CD4-positive, alpha-beta T cell treated with Interleukin-17A for 4 hours (primary cell): Measurements from ENCODE around the gene SLC22A5.
A peak's percentile ranks its signal among the peaks of the same experiment; 100 is the strongest.
"Not testable (repeated sequence)": the region's sequence is repeated elsewhere in the genome, so short reads cannot be mapped to it uniquely, and the experiment has no call there.

Source experiments
- DNase-seq: peaks from one replicate; pipeline ENCODE4 v3.0.0-alpha.2; 2020; ENCODE audit warnings: mixed read lengths

The SLC22A5 gene

DNA sequence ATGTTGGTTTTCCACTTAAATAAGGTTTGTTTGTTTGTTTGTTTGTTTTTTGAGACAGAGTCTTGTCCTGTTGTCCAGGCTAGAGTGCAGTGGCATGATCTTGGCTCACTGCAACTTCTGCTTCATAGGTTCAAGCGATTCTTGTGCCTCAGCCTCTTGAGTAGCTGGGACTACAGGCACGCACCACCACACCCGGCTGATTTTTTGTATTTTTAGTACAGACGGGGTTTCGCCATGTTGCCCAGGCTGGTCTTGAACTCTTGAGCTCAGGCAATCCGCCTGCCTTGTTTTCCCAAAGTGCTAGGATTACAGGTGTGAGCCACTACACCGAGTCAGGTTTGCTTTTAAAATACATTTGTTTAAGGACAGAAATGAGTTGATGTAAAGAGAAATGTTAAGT is 46.0 kb downstream of the SLC22A5 start:
- DNase-seq: not testable (repeated sequence)

DNA sequence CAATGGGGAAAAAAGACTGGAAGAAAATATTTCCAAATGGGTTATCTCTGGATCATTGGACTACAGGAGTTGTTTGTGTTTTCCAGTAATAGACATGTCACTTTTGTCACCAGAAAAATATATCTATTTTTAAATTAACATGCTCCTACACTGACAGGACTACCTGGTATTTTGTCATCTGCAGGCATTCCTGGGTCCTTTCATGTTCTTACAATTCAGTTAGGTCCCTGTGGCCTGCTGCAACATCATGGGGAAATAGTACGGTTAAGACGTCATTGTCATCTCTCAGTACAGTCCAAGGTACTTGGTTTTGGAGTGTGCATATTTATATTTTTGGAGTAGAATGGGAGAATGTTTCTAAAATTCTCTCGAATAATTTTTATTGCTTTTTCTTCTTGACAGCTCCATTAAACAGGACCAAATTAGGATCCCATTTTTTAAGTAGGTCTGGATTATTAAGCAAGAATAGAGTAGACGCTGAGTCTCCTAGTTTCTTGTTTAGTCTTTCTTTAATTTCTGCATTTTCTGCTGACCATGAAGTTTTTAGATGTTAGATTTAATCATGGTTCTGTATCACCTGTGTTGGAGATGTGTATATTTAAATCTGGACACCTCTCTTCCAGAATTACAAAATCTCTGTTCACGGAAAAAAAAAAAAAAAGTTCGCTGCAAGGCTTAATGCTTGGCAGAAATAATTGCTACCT is 46.9 kb downstream of the SLC22A5 start:
- DNase-seq: no peak

DNA sequence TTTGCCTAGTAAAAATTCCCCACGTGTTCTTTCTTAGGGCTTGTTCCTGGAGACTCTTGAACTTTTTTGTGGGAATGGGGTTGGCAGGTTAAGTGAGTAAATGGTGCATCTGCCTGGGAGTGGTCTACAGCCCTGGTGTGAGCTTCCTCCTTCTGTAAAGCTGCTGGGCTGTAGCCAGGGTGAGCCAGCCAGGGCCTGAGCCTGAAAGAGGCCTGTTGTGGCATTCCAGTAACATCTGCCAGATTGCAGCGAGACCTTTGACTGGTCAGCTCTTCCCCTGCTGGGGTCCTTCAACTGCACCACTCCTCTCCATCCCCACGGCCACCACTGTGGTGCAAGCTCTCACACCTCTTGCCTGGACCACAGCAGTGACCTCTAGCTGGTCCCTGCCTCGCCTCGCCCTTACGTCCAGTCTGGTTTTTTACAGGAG is 47.5 kb downstream of the SLC22A5 start:
- DNase-seq: no peak

DNA sequence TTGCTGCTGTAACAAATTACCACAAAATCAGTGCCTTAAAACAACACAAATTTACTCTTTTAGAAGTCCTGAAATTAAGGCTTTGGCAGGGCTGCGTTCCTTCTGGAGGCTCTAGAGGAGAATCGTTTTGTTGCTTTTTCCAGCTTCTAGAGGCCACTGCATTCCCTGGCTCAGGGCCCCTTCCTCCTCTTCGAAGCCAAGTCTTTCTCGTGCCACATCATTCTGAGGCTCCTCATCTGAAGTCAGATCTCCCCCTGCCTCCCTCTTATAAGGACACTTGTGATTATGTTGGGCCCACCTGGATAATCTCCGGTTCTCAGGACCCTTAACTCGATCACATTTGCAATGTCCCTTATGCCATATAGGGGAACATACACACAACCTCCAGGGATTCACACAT is 48.0 kb downstream of the SLC22A5 start:
- no peak for DNase-seq

DNA sequence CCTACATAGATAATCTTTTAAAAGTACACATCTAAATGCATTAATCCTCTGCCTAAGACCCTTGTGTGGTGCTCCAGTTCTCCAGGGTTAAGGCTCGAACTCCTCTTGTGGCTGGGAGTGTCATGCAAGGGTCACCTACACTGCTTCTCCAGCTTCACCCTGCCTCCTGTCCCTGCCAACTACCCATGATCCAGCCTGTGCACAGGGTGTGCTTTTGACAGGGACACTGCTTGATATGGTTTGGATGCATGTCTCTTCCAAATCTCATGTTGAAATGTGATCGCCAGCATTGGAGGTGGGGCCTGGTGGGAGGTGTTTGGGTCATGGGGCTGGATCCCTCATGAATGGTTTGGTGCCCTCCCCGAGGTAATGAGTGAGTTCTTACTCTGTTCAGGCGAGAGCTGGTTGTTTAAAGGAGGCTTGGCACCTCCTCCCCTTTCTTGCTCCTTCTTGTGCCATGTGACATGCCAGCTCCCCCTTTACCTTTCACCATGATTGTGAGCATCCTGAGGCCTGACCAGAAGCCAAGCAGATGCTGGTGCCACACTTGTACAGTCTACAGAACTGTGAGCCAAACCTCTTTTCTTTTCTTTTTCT is 48.5 kb downstream of the SLC22A5 start:
- DNase-seq: no peak

DNA sequence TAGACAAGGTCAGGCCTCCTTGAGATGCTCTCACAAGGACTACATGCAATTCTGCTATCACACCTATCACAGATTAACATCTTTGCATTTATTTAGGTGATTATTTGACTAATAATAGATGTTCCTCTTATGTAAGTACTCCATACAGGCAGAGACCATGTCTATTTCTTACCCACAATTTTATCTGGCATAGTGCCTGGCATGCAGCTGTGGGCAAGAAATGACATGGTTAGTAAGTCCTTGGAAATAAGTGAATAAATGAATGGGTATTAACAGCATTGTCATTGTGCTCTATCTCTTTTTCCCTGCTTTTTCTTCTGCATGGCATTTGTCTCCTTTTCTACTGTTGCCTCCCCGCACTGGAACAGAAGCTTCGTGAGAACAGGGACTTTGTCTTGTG is 49.4 kb downstream of the SLC22A5 start:
- no peak for DNase-seq

DNA sequence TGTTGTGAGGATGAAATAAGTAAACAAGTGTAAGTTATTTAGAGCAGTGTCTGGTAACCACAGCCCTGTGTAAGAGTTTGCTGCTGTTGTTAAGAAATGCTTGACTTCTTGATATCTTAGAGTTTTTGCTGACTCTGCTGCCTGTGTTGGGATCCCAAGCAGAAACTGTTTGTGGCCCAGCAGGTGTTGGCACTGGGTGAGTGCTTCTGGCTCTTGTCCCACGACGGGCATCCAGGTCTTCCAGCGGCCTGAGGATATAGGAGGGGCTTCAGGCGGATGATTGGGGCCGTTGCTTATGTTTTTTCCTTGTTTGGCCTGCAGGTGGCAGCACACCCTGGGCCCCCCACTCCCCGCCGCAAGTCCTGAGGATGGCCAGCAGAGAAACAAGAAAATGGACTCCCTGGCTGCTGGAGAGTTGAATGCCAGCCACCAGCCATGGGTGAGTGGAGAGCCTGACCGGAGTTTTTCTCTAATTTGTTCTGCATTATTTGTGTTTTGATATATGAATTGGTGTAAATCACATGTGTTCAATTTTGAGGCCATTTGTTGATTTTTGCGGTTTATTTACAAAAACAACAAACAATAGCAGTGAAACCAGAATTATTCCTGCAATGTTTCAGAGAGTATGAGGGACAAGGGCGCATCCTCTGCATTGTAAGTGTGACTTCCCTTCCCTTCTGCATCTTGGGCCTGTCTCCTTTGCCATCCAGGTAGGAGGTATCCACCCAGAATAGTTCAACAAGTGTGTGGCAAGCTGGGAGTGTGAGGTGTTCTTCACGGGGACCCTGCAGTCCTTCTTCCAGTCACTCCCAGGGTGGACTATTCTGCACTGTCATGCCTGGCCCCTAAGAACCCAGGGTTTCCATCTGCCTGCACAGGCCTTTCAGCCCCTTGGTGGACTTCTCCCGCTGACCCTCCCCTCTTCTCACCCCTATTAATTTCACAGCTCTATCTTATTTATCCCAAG is 50.3 kb downstream of the SLC22A5 start:
- peak; percentile 71 for DNase-seq

DNA sequence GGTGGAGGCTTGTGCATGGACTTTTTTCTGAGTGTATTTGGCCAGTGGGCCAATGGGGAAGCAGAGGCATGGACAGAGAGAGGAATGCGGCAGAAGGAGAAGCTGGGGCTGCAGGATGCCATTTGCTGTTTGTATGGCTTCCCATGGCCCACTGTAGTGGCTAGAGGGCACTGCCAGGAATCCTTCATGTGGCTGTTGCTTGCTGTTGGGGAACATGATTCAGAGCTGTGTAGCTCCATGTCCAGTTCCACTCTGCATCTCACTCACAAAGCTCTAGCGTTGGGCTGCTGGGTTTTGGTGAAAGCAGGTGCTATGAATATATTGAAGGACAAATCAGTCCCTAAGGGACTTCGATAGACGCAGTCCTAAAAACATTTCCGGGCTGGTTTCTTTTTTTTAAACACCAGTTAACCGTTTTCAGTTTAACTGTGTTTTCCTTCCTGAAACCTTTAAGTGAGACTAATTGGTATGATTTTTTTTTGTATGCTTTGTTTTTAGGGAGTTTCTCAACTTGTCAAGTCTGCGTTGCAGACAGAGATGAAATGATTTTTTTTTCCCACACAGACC is 51.3 kb downstream of the SLC22A5 start:
- peak; percentile 34 for DNase-seq

DNA sequence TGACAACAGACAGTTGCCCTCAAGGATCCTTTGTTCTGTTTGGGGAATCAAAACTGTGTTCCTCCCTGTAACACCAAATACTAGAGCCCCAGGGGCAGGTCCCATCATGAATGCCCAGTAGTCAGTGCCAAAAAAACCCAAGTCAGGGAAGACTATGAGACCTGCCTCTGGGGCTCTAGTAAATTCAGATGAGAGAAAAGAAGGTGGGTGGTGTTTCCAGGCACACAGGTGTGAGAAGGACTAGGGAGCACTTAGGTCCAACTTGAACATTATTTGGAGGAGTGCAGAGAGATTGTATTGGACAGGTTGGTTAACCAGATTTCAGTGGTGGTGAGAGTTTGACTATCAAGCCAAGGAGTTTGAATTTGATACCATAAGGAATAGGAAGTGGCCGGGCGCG is 52.0 kb downstream of the SLC22A5 start:
- DNase-seq: no peak

DNA sequence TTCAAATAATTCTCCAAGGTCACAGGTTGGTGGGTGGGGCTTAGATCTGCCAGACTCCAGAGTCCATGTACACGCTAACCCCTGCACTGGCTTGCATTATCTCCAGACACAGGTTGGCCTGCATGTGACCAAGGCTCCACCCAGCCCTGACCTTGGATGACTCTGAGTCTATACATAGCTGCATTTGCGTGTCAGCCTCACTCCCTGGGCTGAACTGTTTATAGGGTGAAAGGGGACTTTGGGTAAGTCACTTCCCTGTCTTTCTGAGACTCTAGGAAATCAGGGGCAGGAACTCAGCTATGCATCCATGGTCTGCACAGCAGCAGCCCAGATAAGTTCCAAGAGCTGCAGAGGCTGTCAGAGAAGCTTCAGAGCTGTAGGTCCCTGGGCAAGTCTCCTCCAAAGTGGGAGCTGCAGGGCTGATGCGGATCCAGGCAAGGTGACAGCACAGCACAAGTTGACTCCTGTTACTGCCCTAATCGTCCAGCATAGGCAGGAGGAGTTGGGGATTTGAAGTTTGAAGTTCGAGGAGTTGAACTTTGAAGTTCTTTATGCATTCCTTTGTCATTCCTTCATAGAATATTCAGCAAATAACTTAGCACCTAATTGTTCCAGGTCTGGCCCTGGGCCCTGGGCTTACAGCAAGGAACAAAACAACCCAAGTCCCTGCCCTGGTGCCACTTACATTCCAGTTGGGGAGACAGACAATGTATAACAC is 53.4 kb downstream of the SLC22A5 start:
- DNase-seq: peak; percentile 34

DNA sequence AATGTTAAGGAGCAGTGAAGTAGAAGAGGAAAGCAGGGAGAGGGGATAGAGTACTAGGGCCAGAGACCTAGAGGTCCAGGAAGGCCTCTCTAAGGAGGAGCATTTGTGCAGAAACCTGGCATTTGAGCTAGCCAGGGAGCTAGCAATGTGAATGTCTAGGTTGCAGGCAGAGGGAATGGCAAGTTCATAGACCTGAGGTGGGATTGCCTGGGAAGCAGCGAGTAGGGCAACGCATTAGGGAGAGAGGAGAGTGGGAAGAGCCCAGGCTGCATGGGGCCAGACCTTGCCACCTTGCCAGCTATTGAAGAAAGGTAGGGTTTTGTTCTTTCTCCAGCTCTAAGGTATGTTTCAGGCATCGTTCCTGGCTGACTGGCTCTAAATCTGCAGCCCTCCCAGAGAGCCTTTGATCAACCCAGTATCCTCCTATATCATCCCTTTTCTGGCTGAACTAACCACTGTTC is 54.0 kb downstream of the SLC22A5 start:
- DNase-seq: no peak

DNA sequence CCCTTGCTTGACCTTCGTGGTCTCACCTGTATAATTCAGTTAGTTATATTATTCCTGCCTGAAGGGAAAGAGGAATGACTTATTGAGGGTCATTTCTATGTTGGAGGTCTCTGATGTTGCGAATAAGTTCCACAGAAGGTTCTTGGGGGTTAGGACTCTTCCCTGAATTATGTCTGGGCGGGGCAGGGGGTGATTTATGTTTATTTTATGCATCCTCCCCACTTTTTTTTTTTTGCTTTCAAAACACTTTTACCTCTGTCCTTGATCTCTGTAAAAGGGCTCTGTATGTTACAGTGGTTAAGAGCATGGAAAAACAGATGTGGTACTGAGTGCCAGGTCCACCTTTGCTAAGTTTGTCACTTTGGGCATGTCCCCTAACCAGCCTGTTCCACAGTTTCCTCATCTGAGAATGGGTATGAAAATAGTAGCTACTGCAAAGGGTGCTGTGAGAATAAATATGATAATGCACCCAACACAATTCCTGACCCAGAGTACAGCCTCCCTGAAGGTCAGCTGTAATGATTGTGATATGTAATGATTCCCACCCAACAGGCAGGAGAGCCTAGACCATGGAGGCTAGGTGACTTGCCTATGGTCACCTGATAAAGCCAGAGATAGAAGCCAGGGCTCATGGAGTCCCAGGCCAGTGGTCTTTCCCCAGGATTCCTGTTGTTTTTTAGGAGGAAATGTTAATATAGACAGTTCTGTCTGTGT is 54.8 kb downstream of the SLC22A5 start:
- DNase-seq: no peak

DNA sequence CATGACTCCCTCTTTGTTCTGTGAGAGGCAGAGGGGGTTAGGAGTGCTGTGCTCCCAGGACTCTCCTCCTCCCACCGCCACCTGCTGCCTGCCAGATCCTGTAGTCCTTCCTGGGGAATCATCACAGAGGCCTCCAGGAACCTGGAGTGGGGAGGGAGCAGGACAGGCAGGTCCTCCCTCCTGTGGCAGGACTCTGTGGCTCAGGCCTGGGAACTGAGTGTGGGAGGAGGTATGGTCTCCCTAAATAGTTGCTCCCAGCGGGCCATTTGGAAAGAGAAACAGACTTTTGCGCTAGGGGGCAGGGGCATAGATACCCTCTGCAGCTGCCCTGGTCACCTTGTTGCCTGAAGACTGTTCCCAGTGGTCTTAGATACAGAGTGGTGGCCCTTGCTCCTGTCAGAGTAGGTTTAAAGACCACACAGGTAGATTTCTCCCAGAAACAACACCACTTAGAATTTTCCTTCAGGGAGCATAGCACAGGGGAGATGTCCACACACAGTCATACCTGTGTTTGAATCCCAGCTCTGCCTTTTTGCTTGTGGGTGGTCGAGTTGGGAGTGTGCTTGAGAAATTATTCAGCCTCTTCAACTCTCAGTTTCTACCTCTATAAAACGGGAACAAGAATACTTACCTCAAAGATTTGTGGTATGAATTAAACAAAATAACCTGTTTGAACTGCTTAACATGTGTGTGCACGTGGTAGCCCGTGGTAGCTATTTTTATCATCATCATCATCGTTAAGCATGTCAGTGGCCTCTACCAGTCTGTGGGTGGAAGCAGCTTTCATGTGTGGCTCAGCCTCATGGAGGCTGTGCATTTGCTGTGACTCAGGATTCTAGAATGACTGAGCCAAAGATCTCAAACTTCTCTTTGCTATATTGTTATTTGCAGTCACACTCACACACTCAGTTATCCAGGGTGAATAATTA is 55.8 kb downstream of the SLC22A5 start:
- peak; percentile 77 for DNase-seq

DNA sequence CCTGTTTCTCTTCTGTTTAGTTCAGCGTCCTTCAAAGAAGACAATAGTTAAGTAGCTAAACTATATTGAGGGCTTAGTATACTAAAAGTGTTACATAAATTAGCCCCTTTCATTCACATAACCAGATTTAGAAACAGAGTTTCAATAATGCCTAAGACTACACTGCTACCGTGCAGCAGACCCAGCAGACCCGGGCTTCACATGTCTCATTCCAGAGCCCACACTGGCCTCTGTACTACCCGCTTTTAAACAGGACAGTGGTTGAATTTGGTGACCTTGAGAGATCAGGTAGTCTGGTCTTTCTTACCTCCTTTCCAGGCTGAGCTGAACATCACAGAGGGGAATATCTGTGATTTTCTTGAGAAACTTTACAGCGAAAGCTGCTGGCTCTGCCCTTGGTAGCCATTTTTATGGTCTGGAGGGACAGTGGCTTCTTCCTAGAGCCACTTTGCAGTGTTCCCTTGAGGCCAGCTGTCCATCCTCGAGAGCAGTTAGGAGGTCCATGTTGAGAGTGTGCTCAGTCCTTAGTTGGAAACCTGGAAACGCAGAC is 56.5 kb downstream of the SLC22A5 start:
- no peak for DNase-seq

DNA sequence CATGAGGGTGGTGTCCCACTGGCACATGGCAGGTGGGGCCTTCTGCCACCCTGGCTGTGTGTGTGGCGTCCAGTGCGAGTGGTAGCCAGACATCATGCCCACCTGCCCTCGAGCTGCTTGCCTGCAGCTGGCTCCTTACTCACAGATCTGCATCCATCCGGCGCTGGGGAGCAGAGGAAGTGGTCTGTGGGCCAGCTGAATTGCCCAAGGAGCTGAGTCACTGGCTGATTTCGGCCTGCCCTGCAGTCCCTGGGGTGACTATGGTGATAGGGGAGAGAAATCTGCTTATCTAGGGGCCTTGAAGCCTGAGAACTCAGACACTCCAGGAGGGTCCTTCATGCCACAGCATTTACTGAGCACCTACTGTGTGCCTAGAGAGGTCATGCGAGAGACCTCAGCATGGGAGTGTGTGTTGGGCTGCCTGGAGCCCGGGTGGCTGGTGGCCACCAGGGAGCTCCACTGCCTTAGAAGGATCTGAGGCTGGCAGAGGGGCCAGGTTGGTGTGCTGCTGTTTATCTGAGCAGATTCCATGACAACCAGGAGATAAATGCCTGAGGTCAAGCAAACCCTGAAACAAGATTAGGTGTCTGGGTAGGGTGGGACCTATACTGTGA is 57.1 kb downstream of the SLC22A5 start:
- peak; percentile 74 for DNase-seq

DNA sequence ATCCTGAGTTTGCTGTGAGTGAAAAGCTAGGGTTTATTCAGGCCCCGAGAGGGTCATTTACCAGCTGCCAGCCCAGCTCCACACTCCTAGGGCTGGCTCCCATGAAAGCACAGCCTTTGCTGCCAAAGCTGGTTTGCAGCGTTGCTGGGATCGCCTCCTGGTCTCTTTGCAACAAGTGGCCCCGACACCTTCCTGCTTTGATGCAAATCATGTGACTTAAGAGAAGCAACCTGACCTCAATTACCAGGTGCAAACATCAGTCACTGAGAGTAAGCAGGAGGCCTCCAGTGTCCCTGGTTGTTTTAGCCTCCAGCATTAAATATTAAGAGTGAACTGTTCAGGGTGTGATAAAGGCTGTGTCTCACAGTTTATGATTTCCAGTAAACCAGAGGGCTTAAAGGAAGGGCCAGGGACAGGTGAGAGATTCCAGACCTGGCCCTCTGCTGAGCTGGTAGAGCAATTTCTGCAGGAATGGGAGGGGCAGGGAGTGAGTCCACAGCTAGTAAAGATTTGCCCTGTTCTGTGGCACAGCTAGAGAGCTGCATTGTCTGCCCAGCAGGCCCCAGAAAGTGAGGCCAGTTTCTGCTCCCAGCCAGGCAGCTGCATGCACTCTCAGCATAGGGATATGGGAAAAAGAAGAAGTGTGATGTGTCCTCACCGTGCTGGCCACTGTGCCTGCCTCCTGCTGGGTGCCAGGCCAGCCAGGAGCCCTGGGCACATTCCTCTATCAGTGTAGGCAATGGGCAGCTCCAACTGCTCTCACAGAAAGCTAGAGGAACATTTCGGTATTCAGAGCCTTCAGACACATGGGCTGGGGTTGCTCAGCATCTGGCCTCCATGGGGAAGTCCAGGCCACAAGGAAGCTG is 58.0 kb downstream of the SLC22A5 start:
- DNase-seq: peak; percentile 66

DNA sequence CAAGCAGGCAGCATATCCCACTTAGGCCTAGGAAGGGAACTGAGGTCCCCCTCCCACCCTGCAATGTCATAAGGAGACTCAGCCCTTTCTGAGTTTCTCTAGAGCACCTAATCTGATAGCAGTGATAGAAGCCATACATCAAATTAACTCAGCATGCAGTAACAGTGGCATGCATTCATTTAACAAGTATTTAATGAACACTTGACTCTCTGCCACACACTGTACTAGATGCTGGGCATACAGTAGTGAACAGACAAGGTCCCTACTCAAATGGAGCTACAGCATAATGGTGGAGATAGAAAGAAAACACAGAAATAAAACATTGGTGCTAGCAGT is 58.6 kb downstream of the SLC22A5 start:
- no peak for DNase-seq

DNA sequence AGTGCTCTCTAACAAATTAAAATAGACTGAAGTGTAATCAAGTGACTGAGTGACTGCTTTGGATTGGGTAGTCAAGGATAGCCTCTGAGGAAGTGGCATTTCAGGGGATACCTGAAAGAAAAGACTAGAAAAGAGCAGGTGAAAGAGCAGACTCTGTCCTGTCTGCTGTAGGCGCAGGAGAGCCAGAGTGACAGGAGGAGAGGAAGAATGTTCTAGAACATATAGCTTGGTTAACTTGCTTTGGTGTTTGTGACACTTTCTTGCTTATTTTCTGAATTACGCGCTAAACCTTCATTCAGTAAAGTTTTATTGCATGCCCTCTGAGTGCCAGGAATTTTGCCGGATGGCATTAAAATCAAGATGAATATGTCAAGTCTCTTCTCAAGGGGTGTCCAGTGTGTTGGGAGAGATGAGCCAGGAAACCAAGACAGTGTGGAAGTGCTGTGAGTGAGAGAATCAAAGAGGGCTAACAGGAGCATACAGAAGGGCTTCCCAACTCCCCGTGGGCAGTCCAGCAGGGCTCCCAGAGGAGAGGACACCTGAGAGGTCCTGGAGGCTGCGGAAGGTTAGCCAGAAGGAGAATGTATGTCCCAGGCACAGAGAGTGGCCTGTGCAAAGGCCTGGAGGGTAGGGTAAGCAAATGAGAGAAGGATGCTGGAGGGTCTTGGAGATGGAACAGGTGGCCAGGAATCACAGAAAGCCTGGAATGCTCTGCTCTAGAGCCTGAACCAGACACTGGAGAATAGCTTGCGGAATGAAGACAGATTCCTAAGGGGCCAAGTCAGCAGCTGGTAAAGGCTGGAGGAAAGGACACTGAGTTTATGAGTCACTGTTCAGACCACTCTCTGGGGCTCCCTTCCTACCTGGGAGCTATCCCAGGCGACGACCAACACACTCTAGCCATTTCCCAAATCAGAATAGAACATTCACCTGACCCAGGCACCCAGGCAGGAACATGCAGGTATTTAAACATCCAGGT is 59.3 kb downstream of the SLC22A5 start:
- DNase-seq: no peak
